K562 (cell line): ENCODE data around the gene RAB6A. TPM values are rescaled to one million over a fixed set of nuclear protein-coding genes. Genes with fewer than 3 reads are reported as not detected.
A peak's percentile ranks its signal among the peaks of the same experiment; 100 is the strongest.

Source experiments
- HDAC8 ChIP-seq: fragments of 450-650 bp; IDR thresholded peaks from 2 replicates; pipeline ENCODE4 v1.6.1; 2016; ENCODE audit warnings: mild to moderate bottlenecking, missing genetic modification characterization, moderate library complexity, missing compliant biosample characterization
- RCOR1 ChIP-seq, 2 experiments: IDR thresholded peaks; 2 replicates each; pipeline ENCODE4 v1.6.1; 2012; ENCODE audit warnings: low read depth in 2 of 2, low read length in 2 of 2, borderline replicate concordance in 1 of 2, improper control_type of control experiment in 1 of 2
- SAFB2 ChIP-seq: fragments of 200-400 bp; formaldehyde crosslinking; IDR thresholded peaks from 2 replicates; pipeline ENCODE4 v1.6.1; 2018; ENCODE audit warnings: borderline replicate concordance, low read length, low read depth, moderate library complexity; ENCODE audit not compliant: severe bottlenecking
- SRF ChIP-seq, 2 experiments: fragments of 250-450, 450-650 bp in 1 of 2; sonication (Bioruptor Pico) in 1 of 2; sonication (generic) in 1 of 2; formaldehyde crosslinking; IDR thresholded peaks; 2 replicates each; pipeline versions ENCODE4 v1.5.0 to v1.5.1; 2020 to 2022; ENCODE audit warnings: mild to moderate bottlenecking in 1 of 2, missing genetic modification reagents in 1 of 2
- TAL1 ChIP-seq: fragments of 450-650 bp; IDR thresholded peaks from 2 replicates; pipeline ENCODE4 v1.6.1; 2016; ENCODE audit warnings: mild to moderate bottlenecking
- THRAP3 ChIP-seq: fragments of 450-650 bp; IDR thresholded peaks from 2 replicates; pipeline ENCODE4 v1.6.1; 2016; ENCODE audit warnings: mild to moderate bottlenecking, inconsistent platforms, borderline replicate concordance
- ZNF133 ChIP-seq: fragments of 250-450 bp; sonication (Bioruptor Pico); IDR thresholded peaks from 2 replicates; pipeline ENCODE4 v1.4.0; 2020; ENCODE audit warnings: mild to moderate bottlenecking
- ZNF583 ChIP-seq: fragments of 250-450 bp; sonication (Bioruptor Pico); IDR thresholded peaks from 2 replicates; pipeline ENCODE4 v1.4.0; 2020
- polyA plus RNA-seq, 8 experiments: library from polyadenylated mRNA; depleted of rRNA in 4 of 8; stranded (reverse) in 5 of 8; unstranded in 3 of 8; fragments of >200 nt; fragmentation: Nextera tagmentation in 2 of 8; fragmentation: Illumina TruSeq in 1 of 8; extraction: Ambion mirVana in 2 of 8; extraction: Trizol in 1 of 8; gene quantifications; 2 replicates each; pipeline versions ENCODE4 v1.2.1 to v1.2.3, GENCODE V29; 2011 to 2014; ENCODE audit warnings: inconsistent platforms in 1 of 8, missing spikeins in 1 of 8
- total RNA-seq, 7 experiments: library from RNA; depleted of rRNA in 6 of 7; stranded (reverse); fragments of >200 nt in 6 of 7; fragmentation: Illumina TruSeq in 2 of 7; extraction: Trizol in 2 of 7; gene quantifications; 2 replicates each; pipeline versions ENCODE4 v1.2.1 to v1.2.3, GENCODE V29; 2011 to 2021; ENCODE audit warnings: low replicate concordance in 1 of 7
- TF ChIP-seq, protein P1 (sequence below): fragments of 250-450 bp; sonication (Bioruptor Pico); IDR thresholded peaks from 2 replicates; pipeline ENCODE4 v1.8.0; 2022; ENCODE audit warnings: inconsistent platforms
- TF ChIP-seq, protein P2 (sequence below), 2 experiments: fragments of 450-650 bp; formaldehyde crosslinking in 1 of 2; IDR thresholded peaks; 2 replicates each; pipeline versions ENCODE4 v1.4.0 to v1.6.1; 2014 to 2020; ENCODE audit warnings: mild to moderate bottlenecking in 2 of 2, borderline replicate concordance in 1 of 2, low read depth in 1 of 2
- TF ChIP-seq, protein P3 (sequence below): fragments of 250-450 bp; sonication (Bioruptor Pico); IDR thresholded peaks from 2 replicates; pipeline ENCODE4 v1.4.0; 2020
- TF ChIP-seq, protein P4 (sequence below): fragments of 250-450 bp; sonication (Bioruptor Pico); IDR thresholded peaks from 2 replicates; pipeline ENCODE4 v1.4.0; 2020; ENCODE audit warnings: mild to moderate bottlenecking, moderate library complexity

The RAB6A gene
- total and polyA plus RNA-seq, 9 of the 15 experiments (the other 6 are each of a cell fraction or from before 2014, with no cell fraction given): 14.0 to 95.3 (median 45.4) TPM

DNA sequence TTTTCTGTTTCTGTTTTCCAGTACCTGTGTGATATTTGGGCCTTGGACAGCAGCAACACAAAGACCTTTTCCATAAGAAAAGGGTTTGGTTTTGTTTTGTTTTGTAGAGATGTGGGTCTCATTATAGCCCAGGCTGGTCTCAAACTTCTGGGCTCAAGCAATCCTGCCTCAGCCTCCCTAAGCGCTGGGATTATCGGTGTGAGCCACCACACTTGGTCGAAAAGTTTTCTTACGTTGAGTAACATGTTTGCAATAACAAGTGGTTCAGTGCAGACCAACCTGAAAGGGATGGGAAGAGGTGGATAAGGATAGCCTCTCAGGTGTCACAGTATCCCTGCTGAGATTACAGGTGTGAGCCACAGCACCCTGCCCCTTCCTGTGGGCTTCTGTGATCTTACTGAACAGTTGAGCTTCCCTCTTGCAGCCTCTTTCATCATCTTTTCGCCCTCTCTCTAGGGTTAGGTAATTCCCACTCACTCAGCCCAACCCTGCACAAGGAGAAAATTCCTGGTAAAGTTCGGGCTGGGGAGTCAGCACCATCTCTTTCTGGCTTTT is 23.3 kb upstream of the RAB6A start (continued):
- TF ChIP-seq SAFB2 (no peak), TAL1 (peak; percentile 41), ZNF133 (no peak), SRF (CRISPR knock-in tag; IDR thresholded peaks at IDR 0.05) (peak in 1 of 2 experiments; percentile 24; a peak in 1 of 4 replicates), THRAP3 (peak; percentile 94; the same call in 1 of the 2 replicates), HDAC8 (tag) (peak; percentile 93), RCOR1 (IDR thresholded peaks at IDR 0.05; ENCODE audit: borderline replicate concordance in 1 of 2, low read depth in 2 of 2, low read length in 2 of 2) (peak in 1 of 2 experiments; percentile 95; a peak in 2 of 4 replicates), ZNF583 (CRISPR knock-in tag) (peak; percentile 93)
- TF ChIP-seq, protein P1, sequence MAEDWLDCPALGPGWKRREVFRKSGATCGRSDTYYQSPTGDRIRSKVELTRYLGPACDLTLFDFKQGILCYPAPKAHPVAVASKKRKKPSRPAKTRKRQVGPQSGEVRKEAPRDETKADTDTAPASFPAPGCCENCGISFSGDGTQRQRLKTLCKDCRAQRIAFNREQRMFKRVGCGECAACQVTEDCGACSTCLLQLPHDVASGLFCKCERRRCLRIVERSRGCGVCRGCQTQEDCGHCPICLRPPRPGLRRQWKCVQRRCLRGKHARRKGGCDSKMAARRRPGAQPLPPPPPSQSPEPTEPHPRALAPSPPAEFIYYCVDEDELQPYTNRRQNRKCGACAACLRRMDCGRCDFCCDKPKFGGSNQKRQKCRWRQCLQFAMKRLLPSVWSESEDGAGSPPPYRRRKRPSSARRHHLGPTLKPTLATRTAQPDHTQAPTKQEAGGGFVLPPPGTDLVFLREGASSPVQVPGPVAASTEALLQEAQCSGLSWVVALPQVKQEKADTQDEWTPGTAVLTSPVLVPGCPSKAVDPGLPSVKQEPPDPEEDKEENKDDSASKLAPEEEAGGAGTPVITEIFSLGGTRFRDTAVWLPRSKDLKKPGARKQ (CRISPR knock-in tag): peak; percentile 13; the same call in 1 of the 2 replicates
- TF ChIP-seq, protein P2, sequence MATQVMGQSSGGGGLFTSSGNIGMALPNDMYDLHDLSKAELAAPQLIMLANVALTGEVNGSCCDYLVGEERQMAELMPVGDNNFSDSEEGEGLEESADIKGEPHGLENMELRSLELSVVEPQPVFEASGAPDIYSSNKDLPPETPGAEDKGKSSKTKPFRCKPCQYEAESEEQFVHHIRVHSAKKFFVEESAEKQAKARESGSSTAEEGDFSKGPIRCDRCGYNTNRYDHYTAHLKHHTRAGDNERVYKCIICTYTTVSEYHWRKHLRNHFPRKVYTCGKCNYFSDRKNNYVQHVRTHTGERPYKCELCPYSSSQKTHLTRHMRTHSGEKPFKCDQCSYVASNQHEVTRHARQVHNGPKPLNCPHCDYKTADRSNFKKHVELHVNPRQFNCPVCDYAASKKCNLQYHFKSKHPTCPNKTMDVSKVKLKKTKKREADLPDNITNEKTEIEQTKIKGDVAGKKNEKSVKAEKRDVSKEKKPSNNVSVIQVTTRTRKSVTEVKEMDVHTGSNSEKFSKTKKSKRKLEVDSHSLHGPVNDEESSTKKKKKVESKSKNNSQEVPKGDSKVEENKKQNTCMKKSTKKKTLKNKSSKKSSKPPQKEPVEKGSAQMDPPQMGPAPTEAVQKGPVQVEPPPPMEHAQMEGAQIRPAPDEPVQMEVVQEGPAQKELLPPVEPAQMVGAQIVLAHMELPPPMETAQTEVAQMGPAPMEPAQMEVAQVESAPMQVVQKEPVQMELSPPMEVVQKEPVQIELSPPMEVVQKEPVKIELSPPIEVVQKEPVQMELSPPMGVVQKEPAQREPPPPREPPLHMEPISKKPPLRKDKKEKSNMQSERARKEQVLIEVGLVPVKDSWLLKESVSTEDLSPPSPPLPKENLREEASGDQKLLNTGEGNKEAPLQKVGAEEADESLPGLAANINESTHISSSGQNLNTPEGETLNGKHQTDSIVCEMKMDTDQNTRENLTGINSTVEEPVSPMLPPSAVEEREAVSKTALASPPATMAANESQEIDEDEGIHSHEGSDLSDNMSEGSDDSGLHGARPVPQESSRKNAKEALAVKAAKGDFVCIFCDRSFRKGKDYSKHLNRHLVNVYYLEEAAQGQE (IDR thresholded peaks at IDR 0.05; ENCODE audit: borderline replicate concordance): no peak
- TF ChIP-seq, protein P2 (CRISPR knock-in tag; IDR thresholded peaks at IDR 0.05; ENCODE audit: low read depth): 0 out of 2 replicates have a peak, but pooled peaks have one; percentile 43
- TF ChIP-seq, protein P3, sequence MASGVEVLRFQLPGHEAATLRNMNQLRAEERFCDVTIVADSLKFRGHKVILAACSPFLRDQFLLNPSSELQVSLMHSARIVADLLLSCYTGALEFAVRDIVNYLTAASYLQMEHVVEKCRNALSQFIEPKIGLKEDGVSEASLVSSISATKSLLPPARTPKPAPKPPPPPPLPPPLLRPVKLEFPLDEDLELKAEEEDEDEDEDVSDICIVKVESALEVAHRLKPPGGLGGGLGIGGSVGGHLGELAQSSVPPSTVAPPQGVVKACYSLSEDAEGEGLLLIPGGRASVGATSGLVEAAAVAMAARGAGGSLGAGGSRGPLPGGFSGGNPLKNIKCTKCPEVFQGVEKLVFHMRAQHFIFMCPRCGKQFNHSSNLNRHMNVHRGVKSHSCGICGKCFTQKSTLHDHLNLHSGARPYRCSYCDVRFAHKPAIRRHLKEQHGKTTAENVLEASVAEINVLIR (CRISPR knock-in tag): peak; percentile 53; the same call in 1 of the 2 replicates
- TF ChIP-seq, protein P4, sequence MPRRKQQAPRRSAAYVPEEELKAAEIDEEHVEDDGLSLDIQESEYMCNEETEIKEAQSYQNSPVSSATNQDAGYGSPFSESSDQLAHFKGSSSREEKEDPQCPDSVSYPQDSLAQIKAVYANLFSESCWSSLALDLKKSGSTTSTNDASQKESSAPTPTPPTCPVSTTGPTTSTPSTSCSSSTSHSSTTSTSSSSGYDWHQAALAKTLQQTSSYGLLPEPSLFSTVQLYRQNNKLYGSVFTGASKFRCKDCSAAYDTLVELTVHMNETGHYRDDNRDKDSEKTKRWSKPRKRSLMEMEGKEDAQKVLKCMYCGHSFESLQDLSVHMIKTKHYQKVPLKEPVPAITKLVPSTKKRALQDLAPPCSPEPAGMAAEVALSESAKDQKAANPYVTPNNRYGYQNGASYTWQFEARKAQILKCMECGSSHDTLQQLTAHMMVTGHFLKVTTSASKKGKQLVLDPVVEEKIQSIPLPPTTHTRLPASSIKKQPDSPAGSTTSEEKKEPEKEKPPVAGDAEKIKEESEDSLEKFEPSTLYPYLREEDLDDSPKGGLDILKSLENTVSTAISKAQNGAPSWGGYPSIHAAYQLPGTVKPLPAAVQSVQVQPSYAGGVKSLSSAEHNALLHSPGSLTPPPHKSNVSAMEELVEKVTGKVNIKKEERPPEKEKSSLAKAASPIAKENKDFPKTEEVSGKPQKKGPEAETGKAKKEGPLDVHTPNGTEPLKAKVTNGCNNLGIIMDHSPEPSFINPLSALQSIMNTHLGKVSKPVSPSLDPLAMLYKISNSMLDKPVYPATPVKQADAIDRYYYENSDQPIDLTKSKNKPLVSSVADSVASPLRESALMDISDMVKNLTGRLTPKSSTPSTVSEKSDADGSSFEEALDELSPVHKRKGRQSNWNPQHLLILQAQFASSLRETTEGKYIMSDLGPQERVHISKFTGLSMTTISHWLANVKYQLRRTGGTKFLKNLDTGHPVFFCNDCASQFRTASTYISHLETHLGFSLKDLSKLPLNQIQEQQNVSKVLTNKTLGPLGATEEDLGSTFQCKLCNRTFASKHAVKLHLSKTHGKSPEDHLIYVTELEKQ: peak; percentile 16; the same call in 1 of the 2 replicates
